ENCODE measurements around the gene GABPB2.

DNA sequence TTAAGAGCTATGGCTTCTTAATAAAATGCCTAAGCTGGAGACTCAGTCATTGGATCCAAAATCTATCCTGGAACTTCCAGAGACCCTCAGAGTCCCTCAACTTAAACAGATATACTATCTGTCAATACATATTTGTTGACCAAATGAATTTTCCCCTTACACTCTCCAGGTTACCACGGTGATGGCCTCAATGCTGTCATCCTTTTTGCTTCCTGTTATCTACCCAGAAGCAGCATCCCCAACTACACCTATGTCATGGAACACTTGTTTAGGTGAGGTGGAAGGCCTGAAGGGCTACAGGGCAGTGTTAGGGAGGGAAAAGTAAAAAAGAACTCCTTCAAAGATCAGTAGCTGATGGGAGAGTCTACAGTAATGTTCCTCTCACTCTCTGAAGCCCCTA lies 27.4 kb upstream of the GABPB2 start:
- TF ChIP-seq POLR2A (IDR thresholded peaks at IDR 0.05), result no peak
- TF ChIP-seq, protein P1, sequence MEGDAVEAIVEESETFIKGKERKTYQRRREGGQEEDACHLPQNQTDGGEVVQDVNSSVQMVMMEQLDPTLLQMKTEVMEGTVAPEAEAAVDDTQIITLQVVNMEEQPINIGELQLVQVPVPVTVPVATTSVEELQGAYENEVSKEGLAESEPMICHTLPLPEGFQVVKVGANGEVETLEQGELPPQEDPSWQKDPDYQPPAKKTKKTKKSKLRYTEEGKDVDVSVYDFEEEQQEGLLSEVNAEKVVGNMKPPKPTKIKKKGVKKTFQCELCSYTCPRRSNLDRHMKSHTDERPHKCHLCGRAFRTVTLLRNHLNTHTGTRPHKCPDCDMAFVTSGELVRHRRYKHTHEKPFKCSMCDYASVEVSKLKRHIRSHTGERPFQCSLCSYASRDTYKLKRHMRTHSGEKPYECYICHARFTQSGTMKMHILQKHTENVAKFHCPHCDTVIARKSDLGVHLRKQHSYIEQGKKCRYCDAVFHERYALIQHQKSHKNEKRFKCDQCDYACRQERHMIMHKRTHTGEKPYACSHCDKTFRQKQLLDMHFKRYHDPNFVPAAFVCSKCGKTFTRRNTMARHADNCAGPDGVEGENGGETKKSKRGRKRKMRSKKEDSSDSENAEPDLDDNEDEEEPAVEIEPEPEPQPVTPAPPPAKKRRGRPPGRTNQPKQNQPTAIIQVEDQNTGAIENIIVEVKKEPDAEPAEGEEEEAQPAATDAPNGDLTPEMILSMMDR (IDR thresholded peaks at IDR 0.05), result no peak
